PFSK-1 (cell line): Measurements from ENCODE around the gene RWDD3.

Experiments
- POLR2AphosphoS5 ChIP-seq: IDR thresholded peaks from 2 replicates; pipeline ENCODE4 v1.6.1; 2012; ENCODE audit warnings: low read depth, mild to moderate bottlenecking, control low read depth, low read length, moderate library complexity
- TAF1 ChIP-seq: IDR thresholded peaks from 2 replicates; pipeline ENCODE4 v1.6.1; 2012; ENCODE audit warnings: low read length, control low read depth, borderline replicate concordance; ENCODE audit not compliant: insufficient read depth

GRCh38 chr1:95287825-95288224 lies 53.8 kb downstream of the RWDD3 start:
- TF ChIP-seq POLR2AphosphoS5 (no peak), TAF1 (no peak)
